ENCODE measurements around the gene ZNF334. TPM values are rescaled to one million over a fixed set of nuclear protein-coding genes. Genes with fewer than 3 reads are reported as not detected.

ZNF334 gene
- 1.9 and 4.1 TPM in 2 replicates for total RNA-seq

DNA sequence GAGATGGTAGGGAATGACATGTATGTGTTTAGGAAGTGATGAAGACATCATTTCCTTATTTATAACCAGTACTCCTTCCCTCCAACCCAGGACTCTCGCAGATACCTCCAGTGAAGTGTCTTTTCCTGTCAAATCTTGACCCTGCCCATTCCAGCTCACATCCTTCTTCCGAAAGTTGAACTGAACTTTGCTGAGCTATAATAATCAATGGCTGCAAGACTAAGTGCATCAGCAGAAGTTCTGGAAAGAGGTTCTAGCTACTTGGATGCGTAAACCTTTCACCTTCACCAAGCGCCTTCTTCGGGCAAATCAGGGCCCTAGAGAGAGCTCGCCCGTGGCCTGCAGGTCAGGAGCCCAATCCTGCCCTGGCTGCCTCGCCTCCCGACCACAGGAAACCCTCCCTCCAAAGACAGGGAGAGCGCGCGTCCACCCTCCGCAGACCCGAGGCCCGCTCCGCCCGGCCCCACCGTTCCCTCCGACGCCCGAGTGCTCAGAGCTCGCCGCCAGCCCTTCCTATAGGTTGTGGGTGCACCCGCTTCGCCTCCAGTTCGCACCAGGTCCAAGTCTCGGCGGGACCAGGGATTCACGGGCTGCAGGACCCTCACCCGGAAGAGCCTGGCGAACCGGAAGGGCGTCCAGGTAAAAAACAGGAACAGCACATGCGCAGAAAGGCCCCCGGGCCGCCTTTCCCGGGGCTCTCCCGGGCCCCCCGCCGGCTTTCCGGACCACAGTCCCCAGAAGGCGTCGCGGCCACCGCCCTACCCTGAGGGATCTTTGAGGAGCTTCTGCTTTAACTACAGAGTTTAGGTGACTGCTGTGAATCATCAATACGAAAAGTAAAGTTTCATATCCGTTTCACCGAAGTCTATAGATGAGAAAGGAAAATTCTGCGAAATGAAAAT lies at the start of gene ZNF334:
TSS of gene ZNF334 (minus strand) at position 617 of the 902 bp plus-strand sequence. CDS start 1,457 bp downstream, outside the sequence.

GRCh38 chr20:46550461-46550860 lies 37.1 kb upstream of the ZNF334 start, which contains the start of gene OCSTAMP:
TSS of gene OCSTAMP (minus strand) at chr20:46550654. CDS start at chr20:46550560, 94 bp downstream.

Other genes starting within 250 kb of the ZNF334 start
- not detected in 2 replicates for gene CDH22, start 205.1 kb downstream of the ZNF334 start, total RNA-seq
- gene ELMO2, start 106.9 kb downstream of the ZNF334 start, total RNA-seq: 64.8 and 80.3 TPM in 2 replicates
- not detected in 2 replicates for gene OCSTAMP, start 37.1 kb upstream of the ZNF334 start, total RNA-seq
- gene SLC13A3, start 137.9 kb upstream of the ZNF334 start, total RNA-seq: 2.3 and 2.4 TPM in 2 replicates
- 23.7 and 28.6 TPM in 2 replicates for gene TP53RK, start 175.9 kb upstream of the ZNF334 start, total RNA-seq
- 71.3 and 107 TPM in 2 replicates for gene SLC2A10, start 196.1 kb upstream of the ZNF334 start, total RNA-seq